Measurements from ENCODE around the gene ARTN. TPM values are rescaled to one million over a fixed set of nuclear protein-coding genes. Genes with fewer than 3 reads are reported as not detected.

Gene ARTN
- total RNA-seq, 1 donor: 0.27 TPM

DNA sequence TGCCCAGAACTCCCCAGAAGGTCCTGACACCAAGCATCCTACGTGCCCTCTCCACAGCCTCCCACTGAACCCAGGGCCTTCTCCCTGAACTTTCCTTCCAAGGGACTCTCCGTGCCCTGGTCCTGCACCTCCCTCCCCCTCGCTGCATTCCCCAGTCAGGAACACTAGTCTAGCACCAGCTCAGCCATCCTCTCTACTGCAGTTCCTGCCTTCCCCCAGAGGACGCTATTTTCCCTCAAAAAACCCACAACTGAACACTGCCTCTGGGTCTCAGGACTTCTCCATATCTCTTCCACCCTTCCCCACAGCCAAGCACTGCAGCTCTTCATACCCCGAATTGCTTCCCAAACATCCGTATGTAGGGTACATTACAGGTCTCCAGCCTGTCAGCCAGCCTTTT lies 12.6 kb upstream of the ARTN start:
- no peak for DNase-seq (ENCODE audit: low read depth in 2 of 3, low spot score in 2 of 3)

GRCh38 chr1:43924516-43924915 lies 9.1 kb upstream of the ARTN start:
- no peak for DNase-seq (ENCODE audit: low read depth in 2 of 3, low spot score in 2 of 3)

- DNase-seq (ENCODE audit: low read depth in 2 of 3, low spot score in 2 of 3): no peak
Measured at GRCh38 chr1:43925846-43926245, 7.8 kb upstream of the ARTN start.

GRCh38 chr1:43930168-43930948 lies 3.2 kb upstream of the ARTN start:
- DNase-seq (ENCODE audit: low read depth in 2 of 3, low spot score in 2 of 3): peak in 1 of 3 donors; percentile 32

- DNase-seq (ENCODE audit: low read depth in 2 of 3, low spot score in 2 of 3): no peak
Measured at GRCh38 chr1:43930949-43931275, 2.7 kb upstream of the ARTN start.

- DNase-seq (ENCODE audit: low read depth in 2 of 3, low spot score in 2 of 3): no peak
Measured at GRCh38 chr1:43931711-43932660, 1.6 kb upstream of the ARTN start.

DNA sequence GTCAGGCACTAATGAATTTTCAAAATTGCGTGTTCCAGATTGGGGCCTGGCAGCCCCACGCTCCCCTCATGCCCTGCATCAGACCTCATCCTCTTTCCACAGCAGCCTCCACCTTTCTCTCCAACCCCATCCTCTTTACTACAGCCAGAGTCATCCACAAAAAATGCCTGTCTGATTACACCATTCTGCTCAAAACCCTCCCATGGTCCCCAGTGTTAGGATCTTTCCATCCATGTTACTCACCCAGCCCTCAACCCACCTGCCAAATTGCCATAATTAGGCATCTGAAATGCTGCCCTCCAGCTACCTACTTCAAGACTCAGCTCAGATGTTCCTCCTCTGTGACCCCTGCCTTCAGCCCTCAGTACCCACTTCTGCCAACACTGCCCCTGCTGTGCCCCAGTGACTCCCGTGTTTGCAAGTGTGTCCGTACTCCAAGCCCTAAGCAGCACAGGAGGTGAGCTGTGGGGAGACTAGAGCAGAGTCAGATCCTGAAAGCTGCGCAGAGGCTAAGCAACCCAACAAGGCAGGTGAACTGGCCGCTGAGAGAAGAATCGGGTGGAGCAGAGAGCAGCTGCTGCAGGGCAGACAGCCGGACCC lies 715 bp upstream of the ARTN start:
- DNase-seq (ENCODE audit: low read depth in 2 of 3, low spot score in 2 of 3): peak in 1 of 3 donors; percentile 22

DNA sequence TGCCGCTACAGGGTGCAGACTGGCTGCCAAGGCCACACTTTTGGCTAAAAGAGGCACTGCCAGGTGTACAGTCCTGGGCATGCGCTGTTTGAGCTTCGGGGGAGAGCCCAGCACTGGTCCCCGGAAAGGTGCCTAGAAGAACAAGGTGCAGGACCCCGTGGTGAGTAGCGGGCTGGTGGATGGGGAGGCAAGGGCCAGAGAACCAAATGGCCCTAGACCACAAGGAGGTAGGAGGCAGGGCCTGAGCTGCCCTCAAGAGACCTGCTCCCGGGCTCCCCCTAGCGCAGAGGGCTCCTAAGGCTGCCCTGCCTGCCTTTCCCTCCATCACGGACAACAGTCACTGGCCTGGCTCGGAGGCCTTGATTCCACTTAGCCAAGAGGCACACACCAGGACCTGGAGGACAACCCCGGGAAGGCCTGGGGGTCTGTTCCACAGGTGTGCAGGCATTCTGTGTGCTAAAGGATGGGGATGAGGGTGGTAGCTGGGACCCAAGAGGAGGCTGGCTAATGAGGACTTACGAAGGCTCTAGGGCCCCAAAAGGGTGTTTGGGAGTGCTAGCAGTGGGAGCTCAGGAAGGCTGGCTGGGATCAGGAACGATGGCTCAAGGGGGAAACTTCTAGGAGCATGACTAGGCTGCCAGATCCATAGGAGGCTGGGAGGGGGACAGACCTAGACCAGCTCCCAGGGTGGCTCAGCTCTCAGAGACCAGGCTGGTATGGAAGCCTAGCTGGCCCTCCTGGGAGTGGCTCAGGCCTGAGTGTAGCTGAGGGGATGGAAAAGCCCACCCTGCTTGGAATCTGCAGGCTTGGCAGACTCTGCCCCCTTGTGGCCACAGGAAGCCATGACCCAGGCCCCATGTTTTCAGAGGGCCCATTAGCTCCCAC lies 742 bp downstream of the ARTN start:
- DNase-seq (ENCODE audit: low read depth in 2 of 3, low spot score in 2 of 3): peak in 2 of 3 donors; percentile 58 to 69

DNA sequence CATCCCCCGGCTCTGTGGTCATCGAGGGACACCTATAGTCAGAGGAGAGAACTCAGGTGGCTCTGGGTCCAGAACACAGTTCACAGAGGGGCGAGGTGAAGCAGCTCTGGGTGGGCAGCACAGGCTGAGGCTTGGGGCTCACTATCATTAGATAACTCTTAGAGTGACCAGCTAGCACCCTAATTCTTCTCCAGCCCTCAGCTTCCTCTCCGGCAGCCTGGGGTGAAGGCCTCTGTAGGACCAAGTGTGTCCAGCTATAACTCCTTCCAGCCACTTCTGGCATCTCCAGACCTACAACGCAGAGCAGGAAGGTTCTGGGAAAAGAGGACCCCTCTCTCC lies 1.4 kb downstream of the ARTN start:
- DNase-seq (ENCODE audit: low read depth in 2 of 3, low spot score in 2 of 3): no peak

DNA sequence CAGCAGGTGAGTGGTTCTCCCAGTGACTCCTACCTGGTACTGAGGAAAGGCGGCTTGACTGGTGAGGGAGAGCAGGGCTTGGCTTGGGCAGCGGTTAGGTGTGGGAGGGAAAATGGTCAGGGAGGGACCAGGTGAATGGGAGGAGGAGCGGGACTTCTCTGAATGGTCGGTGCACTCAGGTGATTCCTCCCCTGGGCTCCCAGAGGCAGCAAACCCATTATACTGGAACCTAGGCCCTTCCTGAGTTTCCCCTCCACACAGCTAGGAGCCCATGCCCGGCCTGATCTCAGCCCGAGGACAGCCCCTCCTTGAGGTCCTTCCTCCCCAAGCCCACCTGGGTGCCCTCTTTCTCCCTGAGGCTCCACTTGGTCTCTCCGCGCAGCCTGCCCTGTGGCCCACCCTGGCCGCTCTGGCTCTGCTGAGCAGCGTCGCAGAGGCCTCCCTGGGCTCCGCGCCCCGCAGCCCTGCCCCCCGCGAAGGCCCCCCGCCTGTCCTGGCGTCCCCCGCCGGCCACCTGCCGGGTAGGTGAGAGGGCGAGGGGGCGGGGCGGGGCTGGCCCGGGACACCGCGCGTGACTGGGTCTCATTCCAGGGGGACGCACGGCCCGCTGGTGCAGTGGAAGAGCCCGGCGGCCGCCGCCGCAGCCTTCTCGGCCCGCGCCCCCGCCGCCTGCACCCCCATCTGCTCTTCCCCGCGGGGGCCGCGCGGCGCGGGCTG lies 2.3 kb downstream of the ARTN start:
- DNase-seq (ENCODE audit: low read depth in 2 of 3, low spot score in 2 of 3): no peak

DNA sequence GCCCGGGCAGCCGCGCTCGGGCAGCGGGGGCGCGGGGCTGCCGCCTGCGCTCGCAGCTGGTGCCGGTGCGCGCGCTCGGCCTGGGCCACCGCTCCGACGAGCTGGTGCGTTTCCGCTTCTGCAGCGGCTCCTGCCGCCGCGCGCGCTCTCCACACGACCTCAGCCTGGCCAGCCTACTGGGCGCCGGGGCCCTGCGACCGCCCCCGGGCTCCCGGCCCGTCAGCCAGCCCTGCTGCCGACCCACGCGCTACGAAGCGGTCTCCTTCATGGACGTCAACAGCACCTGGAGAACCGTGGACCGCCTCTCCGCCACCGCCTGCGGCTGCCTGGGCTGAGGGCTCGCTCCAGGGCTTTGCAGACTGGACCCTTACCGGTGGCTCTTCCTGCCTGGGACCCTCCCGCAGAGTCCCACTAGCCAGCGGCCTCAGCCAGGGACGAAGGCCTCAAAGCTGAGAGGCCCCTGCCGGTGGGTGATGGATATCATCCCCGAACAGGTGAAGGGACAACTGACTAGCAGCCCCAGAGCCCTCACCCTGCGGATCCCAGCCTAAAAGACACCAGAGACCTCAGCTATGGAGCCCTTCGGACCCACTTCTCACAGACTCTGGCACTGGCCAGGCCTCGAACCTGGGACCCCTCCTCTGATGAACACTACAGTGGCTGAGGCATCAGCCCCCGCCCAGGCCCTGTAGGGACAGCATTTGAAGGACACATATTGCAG lies 3.0 kb downstream of the ARTN start:
- DNase-seq (ENCODE audit: low read depth in 2 of 3, low spot score in 2 of 3): peak in 1 of 3 donors; percentile 50

- no peak for DNase-seq (ENCODE audit: low read depth in 2 of 3, low spot score in 2 of 3)
Measured at GRCh38 chr1:43937179-43937865, 3.7 kb downstream of the ARTN start.

DNA sequence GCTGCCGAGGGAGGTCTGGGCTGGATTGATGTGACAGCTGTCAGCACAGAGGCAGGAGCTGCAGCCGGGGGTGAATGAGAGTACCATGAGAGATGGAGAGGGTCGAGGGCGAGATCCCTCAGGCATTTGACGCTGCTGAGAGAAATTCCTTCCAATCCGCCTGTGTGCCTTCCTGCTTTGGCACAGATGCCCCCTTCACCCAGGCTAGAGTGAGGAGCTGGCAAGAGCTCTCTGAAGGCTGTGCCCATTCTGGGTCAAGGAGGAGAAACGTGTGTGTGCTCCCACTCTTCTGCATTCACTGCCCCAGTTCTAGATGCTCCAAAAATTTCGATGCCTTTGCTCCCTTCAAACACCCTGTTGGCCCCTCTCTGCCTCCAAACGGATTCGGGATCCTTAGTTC lies 4.8 kb downstream of the ARTN start:
- DNase-seq (ENCODE audit: low read depth in 2 of 3, low spot score in 2 of 3): no peak

- DNase-seq (ENCODE audit: low read depth in 2 of 3, low spot score in 2 of 3): no peak
Measured at GRCh38 chr1:43938892-43939587, 5.4 kb downstream of the ARTN start.

- no peak for DNase-seq (ENCODE audit: low read depth in 2 of 3, low spot score in 2 of 3)
Measured at GRCh38 chr1:43942411-43942810, 8.8 kb downstream of the ARTN start.

DNA sequence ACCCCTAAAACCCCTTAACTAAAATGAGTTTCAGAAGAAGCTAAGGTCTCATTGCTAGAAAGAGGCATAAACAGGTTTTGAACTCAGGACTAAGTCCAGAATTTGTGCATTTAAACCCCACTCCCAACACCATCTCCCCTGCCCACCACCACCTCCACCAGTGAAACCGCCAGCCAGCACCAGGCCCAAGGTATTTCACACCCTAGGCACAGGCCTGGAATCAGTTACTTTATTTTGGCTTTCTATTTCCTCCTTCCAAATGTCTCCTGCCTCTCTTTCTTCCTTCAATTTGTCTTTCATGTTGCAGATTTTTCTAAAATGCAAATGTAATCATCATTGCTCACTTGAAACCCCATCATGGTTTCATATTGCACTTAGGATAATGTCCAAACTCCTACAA lies 11.3 kb downstream of the ARTN start:
- no peak for DNase-seq (ENCODE audit: low read depth in 2 of 3, low spot score in 2 of 3)

DNA sequence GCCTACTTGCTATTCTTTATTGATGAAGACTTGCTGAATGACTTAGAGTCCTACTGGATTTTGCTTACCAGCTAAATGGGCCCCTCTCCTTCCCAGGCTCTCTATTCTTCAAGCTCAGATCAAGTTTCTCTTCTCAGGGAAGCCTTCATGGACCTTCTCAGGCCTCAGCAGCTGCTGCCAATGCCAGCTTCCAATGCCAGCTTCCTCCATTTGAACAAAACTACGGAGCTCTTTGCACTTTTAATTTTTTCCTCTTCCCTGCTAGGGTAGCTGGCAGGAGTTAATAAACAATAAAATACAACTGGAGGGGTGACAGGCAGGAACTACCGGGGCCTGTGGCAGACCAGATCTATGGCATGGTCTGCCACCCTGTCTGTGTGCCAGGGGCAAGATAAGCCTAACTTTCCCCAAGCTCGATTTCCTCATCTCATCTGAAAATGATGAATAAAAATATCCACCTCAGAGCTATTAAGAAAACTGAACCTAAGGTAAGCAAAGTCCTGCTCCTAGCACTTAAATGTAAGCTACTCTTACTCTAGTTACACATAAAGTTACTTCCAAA lies 12.2 kb downstream of the ARTN start:
- peak in 1 of 3 donors; percentile 47 for DNase-seq (ENCODE audit: low read depth in 2 of 3, low spot score in 2 of 3)
